ENCODE measurements around the gene FAM216A.

GRCh38 chr12:110453569-110454296, 14.9 kb upstream of the FAM216A start:
- TF ChIP-seq GATA3 (IDR thresholded peaks at IDR 0.05; ENCODE audit: low read depth, low read length) (no peak), GATA2 (IDR thresholded peaks at IDR 0.05; ENCODE audit: low read depth, low read length) (no peak)
